ENCODE measurements around the gene POU3F1. TPM values are rescaled to one million over a fixed set of nuclear protein-coding genes. Genes with fewer than 3 reads are reported as not detected.

Gene POU3F1
- total RNA-seq: under 1 TPM in 1 of 4 donors, not detected in 3; 0.19 TPM

DNA sequence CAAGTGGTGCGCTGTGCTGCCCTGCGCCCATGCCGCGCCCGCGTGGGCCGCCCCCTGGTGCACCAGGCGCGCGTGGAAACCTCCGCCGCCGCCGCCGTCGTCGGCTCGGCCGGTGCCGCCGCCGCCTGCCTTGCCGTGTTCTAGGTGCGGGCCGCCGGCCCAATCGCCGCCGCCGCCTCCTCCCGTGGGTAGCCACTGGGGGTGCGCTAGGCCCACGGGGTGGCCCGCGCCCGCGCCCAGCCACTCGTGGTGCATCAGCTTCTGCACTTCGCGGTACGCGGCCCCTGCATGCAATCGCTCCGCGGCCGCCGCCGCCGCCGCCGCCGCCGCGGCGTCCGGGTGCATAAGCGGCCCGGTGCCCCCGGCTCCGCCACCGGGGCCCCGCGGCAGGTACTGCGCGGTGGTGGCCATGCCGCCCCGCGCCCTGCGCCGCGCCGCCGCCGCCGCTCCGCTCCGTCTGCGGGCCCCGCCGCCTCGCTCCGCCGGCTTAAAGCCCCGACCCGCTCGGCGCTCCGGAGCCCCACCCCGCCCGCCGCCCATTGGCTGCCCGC, at the start of gene POU3F1:
TSS of gene POU3F1 (minus strand) at position 461 of the 551 bp plus-strand sequence. CDS start at position 411, 50 bp downstream.
- DNase-seq (ENCODE audit: low spot score) (no peak), ATAC-seq (ENCODE audit: low FRiP score) (peak; percentile 1)
- TF ChIP-seq, protein P1, sequence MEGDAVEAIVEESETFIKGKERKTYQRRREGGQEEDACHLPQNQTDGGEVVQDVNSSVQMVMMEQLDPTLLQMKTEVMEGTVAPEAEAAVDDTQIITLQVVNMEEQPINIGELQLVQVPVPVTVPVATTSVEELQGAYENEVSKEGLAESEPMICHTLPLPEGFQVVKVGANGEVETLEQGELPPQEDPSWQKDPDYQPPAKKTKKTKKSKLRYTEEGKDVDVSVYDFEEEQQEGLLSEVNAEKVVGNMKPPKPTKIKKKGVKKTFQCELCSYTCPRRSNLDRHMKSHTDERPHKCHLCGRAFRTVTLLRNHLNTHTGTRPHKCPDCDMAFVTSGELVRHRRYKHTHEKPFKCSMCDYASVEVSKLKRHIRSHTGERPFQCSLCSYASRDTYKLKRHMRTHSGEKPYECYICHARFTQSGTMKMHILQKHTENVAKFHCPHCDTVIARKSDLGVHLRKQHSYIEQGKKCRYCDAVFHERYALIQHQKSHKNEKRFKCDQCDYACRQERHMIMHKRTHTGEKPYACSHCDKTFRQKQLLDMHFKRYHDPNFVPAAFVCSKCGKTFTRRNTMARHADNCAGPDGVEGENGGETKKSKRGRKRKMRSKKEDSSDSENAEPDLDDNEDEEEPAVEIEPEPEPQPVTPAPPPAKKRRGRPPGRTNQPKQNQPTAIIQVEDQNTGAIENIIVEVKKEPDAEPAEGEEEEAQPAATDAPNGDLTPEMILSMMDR (IDR thresholded peaks at IDR 0.05): no peak

DNA sequence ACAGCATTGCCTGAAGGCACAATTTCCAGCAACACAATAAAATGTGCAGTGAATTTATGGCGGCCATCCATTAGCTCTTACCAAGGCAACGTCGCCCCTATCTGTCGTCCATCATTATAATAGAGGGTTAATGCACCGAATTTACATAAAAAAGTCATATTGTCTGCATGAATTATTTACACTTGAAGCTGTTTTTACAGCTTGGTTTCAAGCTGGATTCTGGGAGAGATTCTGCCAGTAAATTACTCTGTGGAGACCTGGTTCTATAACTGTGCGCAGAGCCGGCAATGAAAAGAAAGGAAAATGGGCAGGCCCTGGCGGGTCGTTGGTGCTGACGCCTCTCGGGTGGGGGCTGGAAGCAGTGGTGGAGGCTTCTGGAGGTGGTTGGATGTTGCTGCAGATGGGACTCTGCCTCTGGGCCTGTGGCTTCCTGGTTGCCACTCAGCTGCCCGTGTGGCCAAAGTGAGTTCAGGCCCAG, 48.9 kb upstream of the POU3F1 start:
- DNase-seq (ENCODE audit: low spot score): no peak
- TF ChIP-seq, protein P1 (IDR thresholded peaks at IDR 0.05): no peak
- ATAC-seq (ENCODE audit: low FRiP score): no peak

DNA sequence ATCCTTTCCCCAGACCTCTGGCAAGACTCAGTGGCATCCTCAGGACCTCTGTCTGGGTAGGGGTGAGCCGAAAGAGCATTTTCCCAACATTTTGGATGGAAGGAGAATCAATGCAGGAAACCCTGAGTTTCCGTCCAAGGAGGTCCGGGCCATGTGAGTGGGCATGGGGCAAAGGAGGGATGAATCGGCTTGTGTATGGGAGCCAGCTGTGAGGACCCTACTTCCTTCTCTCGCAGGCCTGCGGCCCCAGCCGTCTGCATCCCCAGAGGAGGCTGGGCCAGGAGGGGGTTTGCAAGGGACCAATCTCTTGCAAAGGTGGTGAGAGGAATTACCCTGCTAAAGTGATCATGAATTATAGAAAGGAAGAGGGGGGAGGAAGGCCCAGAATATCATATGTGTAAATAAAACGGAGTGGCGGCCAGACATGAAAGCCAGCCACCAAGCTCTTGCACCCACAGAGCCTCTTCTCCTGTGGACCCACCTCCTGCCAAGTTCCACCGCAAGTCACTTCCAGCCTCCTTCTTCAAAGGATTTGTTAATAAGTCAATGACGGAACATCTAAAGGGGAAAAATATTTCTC, 48.2 kb upstream of the POU3F1 start:
- TF ChIP-seq, protein P1 (IDR thresholded peaks at IDR 0.05): no peak
- ATAC-seq (ENCODE audit: low FRiP score) (no peak), DNase-seq (ENCODE audit: low spot score) (no peak)

DNA sequence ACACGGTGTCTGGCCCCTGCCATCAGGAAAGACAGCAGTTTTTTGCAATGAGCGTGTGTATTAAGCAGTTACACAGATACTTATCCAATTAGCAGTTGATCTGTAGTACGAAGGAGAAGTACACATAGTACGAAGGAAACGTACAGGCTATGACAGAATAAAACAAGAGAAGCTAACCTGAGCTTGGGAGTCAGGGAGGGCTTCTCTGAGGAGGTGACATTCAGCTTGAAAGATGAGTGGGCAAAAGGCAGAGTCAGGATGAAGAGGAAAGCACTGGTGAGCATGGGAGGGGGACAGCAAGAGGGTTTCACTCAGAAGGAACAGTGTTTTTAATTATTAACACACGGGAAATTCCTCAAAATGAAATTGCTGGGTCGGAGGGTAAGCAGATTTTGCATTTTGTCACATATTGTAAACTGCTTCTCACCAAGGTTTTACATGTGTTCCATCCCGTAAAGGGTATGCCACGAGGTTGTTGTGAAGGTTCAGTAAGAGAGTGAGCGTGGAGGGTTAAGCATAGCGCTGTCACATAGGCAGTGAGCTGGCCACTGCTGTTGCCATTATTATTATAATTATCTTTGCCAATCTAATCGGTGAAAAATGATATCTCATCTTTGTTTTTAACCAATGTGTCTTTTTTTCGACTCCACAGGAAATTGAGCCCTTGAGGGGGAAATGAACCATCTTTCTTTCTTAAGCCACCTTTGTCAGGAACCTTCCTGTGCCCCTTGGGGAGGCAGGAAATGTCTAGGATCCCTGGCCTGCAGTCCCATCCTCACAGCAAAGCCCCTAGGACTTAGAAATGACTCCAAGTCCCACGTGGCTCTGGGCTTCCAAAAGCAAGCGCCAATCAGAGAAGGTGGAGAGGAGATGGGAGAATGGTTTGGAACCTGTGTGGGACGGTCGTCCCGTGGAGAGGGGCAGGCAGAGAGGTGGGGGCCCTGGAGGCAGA, 47.3 kb upstream of the POU3F1 start:
- no peak for DNase-seq (ENCODE audit: low spot score)
- no peak for ATAC-seq (ENCODE audit: low FRiP score)
- TF ChIP-seq, protein P1 (IDR thresholded peaks at IDR 0.05): no peak

DNA sequence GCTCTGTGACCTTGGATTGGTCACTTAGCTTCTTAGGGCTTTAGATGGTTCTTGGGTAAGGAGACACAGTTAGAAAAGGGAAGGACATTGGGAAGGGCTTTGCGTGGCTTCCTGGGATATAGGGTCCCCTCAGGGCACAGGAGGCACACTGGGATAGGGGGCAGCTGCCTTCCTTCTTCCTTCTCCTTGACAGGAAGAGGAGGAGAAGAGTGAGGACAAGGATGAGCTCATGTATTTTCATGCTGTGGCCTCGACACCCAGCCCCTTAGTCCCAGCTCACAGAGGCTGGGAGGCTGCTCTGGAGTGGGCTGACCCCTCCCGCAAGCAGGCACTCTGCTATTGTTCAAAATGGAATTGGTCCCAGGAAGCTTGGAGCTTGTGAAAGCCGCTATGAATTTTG, 45.7 kb upstream of the POU3F1 start:
- no peak for ATAC-seq (ENCODE audit: low FRiP score)
- no peak for DNase-seq (ENCODE audit: low spot score)
- TF ChIP-seq, protein P1 (IDR thresholded peaks at IDR 0.05): no peak

DNA sequence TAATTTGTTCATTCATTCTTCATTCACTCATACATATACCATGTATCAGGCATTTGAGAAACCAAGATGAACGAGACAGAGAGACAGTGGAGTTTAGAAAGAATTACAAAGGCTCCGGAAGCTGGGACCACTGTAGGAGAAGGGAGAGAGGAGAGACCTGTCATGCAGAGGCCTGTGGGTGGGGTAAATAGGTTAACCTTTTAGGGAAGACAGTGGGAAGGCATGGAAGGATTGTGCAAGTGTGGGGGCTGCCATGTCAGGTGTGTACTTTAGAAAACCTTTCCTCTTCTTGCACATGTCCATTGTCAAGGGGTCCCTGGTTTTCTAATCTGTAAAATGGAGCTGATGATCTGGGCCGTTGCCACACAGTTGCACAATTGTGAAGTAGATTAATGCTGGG, 44.2 kb upstream of the POU3F1 start:
- ATAC-seq (ENCODE audit: low FRiP score) (no peak), DNase-seq (ENCODE audit: low spot score) (no peak)
- TF ChIP-seq, protein P1 (IDR thresholded peaks at IDR 0.05): no peak

All from omental fat pad (tissue), 4 donors.